Measurements from ENCODE around the gene HIBCH.
"Not testable (repeated sequence)": the region's sequence is repeated elsewhere in the genome, so short reads cannot be mapped to it uniquely, and the experiment has no call there.

Gene HIBCH

DNA sequence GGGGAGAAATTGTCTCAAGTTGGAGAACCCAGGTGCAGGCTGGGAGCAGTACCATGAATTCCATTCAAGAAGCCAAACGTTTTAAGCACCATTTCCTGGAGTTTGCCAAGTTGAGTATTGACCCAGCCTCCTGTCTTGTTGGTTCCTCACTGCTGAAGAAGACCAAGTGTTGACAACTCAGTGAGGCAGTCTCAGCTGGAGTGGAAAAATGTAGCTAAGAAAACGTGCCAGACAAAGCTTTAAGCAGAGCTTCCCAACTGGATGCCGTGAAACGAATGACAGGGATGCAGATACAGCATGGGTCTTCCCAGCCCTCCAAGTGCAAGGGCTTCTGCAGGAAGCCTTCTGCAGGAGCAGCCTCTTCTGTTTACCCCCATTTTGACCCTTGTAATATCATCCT lies 23.0 kb upstream of the HIBCH start:
- no peak for DNase-seq

DNA sequence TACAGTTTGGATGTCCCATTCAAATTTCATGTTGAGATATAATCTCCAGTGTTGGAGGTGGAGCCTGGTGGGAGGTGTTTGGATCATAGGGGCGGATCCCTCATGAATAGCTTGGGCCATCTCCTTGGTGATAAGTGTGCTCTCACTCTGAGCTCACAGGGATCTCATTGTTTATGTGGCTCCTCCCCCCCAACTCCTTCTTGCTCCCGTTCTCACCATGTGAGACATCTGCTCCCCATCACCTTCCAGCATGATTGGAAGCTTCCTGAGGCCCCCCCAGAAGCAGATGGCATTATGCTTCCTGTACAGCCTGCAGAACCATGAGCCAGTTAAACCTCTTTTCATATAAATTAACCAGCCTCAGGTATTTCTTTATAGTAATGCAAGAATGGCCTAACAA lies 20.7 kb upstream of the HIBCH start:
- DNase-seq = no peak

DNA sequence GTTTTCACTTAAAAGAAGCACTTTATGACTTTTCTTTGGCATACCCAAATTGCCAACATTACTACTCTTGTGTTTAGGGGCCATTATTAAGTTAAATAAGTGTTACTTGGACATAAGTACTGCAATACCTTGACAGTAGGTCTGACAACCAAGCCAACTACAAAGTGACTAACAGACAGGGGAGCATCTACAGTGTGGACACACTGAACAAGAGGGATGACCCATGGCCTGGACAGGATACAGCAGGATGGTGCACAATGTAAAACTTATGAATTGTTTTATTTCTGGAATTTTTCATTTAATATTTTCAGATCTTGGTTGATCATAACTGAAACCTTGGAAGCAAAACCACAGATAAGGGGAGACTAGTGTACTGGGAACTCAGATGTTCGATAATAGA lies 19.8 kb upstream of the HIBCH start:
- no peak for DNase-seq

DNA sequence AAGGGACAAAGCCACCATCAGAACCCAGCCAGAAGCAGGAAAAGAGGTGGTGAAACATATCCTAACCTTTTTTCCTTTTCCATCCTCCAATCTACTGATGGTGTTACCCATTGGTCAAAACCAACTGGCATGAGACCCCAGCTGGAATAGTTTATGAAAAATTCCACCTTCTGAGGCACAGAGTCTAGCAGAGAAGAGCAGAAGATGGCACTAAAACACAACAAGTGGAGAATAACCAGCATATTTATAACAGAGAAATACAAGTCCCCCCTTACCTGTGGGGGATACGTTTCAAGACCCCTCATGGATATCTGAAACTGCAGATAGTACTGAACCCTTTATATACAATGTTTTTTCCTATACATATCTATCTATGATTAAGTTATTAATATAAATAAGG lies 18.8 kb upstream of the HIBCH start:
- no peak for DNase-seq

DNA sequence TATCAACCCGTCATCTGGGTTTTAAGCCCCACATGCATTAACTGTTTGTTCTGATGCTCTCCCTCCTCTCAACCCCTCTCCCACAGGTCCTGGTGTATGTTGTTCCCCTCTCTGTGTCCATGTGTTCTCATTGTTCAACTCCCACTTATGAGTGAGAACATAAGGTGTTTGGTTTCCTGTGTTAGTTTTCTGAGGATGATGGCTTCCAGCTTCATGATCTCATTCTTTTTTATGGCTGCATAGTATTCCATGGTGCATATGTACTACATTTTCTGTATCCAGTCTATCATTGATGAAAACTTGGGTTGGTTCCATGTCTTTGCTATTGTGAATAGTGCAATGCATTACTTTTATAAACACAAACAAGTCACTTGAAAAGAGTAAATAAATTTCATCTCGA lies 16.8 kb upstream of the HIBCH start:
- DNase-seq = no peak

DNA sequence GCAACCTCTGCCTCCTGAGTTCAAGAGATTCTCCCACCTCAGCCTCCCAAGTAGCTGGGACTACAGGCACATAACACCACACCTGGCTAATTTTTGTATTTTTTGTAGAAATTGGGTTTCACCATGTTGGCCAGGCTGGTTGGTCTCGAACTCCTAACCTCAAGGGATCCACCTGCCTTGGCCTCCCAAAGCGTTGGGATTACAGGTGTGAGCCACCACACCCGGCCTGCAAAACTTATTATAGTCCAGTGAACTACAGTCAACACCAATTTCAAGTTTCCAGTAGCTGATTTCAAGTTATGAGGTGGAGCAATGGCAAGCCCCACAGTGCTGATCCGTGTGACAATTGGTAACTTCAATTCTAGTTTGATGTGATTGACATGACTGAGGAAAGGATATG lies 16.0 kb upstream of the HIBCH start:
- DNase-seq = not testable (repeated sequence)

- no peak for DNase-seq
Measured at GRCh38 chr2:190335225-190335559, 15.6 kb upstream of the HIBCH start.

GRCh38 chr2:190334479-190335224 lies 15.0 kb upstream of the HIBCH start:
- no peak for DNase-seq

DNA sequence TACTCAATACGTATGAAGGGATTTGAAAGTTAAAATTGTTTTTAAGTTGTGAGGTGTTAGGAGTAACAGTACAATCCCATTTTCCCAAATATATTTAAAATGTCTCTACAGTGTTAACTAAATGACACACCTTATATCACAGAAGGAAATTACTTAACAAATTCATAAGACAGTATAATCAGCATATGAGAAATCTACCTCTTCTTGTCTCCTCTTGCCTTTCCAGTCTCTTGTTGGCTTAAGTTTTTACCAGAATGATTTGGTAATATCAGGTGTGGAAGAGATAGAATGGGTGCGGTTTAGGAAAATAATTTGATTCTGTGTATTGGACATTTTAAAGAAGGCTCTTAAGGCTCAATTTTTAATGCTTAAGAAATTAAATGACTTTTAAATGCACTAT lies 14.3 kb upstream of the HIBCH start:
- no peak for DNase-seq

- DNase-seq = no peak
Measured at GRCh38 chr2:190333395-190333794, 13.8 kb upstream of the HIBCH start.

DNA sequence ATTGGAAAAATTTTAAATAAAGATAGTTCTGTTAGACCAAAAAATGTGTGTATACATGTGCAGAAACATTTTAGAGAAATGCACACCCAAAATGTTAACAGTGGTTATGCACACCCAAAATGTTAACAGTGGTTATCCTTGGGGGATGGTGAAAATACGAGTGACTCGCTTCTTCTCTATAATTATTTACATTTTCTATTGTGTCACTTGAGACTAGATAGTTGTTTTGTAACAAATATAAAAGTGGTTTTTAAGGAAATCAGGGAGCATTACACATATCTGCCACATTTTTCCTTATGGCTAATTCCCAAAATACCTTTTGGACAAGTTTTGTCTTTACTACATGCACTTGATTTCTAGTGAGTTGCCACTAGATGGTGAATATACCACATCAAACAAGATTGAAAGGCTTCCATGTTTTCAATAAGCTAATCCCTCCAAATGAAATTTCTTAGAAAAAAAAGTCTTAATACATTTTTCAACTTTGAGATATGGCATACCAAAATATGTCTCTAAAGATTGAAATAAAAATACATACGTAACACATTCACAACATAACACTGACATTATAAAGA lies 9.0 kb upstream of the HIBCH start:
- no peak for DNase-seq

DNA sequence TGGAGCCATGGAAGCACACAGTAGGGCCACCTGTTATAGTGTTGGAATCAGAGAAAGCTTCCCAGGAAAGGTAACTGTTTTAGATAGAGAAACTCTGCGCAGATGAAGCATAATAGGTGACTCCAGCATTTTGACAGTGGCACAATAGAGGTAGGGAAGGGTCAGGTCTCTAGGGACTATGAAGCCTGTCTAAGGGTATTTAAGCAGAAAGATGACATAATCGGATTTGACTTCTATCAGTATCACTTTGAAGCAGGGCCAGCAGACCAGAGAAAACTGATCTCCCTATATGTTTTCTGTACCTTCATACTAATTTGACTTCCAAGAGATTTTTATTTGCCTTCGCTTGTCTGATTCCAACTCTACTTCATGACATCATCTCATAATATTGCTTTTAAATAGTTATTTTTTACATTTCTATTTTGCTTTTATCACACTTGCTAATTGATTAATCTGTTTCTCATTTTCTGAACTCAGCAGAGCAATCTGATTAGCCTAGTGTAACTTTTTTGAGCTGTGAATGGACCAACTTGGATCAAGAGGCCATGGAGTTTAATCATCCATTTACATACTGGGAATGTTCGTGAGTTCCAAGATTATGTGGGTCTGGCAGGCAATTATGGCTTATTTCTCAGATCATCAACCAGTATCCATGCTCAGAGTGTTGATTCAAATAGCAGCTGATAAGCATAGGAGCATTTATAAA lies 8.4 kb upstream of the HIBCH start:
- DNase-seq = no peak

DNA sequence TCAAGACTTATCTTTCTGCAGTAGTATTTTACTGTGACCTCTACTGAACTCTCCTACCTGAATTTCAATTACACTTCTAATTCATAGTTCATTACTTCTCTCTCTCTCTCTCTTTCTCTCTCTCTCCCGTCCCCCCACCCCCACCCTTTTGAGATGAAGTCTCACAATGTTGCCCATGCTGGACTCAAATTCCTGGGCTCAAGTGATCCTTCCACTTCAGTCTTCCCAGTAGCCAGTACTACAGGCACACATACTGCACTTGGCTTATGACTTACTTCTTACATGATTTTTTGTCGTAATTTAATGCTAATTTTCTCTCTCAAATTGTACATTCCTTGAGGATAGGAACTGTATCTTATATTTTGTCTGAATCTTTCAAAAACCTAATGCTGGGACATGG lies 6.0 kb upstream of the HIBCH start:
- DNase-seq = no peak

DNA sequence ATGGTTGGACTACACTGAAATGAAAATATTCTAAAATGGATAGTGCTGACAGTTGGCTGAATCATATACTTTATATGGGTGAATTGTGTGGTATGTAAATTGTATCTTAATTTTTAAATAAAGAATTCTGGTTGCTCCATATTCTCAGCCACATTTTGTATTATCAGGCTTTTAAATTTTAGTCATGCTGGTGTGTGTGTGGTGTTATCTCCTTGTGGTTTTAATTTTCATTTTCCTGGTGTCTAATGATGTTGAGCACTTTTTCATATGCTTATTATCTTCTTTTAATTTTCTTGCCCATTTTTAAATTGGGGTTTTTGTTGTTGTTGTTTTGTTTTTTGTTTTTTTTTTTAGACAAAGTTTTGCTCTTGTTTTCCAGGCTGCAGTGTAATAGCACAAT lies 3.8 kb upstream of the HIBCH start:
- no peak for DNase-seq

DNA sequence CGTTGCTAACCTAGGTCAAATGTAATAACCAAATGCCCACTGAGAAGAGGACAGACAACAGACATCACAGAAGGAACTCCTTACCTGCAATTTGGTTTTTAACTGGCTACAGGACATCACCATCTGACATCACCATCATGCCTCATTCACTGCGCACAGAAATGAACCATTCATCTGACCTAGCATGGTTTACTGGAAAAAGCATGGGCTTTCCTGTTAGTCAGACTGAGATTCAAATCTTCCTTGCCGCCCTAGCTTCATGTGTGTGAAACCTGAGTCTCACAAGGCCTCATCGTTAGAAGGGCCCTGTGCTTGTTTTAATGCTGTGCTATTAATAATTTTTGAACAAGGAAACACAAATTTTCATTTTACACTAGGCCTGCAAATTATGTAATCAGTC lies 1.1 kb upstream of the HIBCH start:
- no peak for DNase-seq

- no peak for DNase-seq
Measured at GRCh38 chr2:190318931-190319554, 583 bp downstream of the HIBCH start.

- DNase-seq = no peak
Measured at GRCh38 chr2:190318514-190318913, 1.1 kb downstream of the HIBCH start.

- DNase-seq = no peak
Measured at GRCh38 chr2:190315273-190315672, 4.4 kb downstream of the HIBCH start.

GRCh38 chr2:190313880-190314279 lies 5.7 kb downstream of the HIBCH start:
- no peak for DNase-seq

- DNase-seq = not testable (repeated sequence)
Measured at GRCh38 chr2:190312635-190313025, 7.0 kb downstream of the HIBCH start.

GRCh38 chr2:190311893-190312634 lies 7.6 kb downstream of the HIBCH start:
- no peak for DNase-seq

DNA sequence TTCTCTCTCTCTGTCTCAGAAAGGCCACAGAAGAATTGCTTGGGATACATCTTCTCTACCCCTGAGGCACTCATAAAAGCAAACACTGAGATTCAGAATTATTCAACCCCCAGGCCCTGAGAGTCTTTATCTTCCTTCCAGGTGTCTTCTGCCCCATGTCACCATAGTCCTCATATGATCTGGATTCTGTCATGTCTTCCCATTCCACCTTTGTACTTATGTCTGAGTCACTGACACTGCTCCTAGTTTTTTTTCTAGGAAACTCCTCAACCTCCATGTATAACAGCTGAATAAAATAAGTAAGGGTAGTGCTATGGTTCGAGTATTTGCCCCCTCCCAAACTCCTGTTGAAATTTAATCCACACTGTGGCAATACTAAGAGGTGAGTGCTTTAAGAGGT lies 11.6 kb downstream of the HIBCH start:
- DNase-seq = no peak

DNA sequence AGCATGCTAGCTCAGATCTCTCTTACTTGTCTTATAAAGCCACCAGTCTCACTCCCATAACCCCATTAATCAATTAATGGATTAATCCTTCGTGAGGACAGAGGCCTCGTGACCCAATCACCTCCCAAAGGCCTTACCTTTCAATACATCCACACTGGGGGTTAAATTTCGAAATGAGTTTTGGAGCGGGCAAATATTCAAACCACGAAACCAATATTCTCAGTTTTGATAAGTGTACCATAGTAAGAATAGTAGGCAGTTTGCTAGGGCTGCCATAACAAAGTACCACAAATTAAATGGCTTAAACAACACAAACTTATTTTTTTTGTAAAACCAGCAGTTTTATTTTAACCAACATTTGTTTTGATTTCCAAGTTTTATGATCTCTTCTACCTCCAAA lies 15.2 kb downstream of the HIBCH start:
- no peak for DNase-seq
